Measurements from ENCODE around the gene SLC25A12. TPM values are rescaled to one million over a fixed set of nuclear protein-coding genes. Genes with fewer than 3 reads are reported as not detected.
"Not testable (repeated sequence)": the region's sequence is repeated elsewhere in the genome, so short reads cannot be mapped to it uniquely, and the experiment has no call there.

Gene SLC25A12
- total and polyA plus RNA-seq, 5 donors from 2014 or later = 11.3 to 19.9 (median 12.4) TPM

- no peak for ATAC-seq (ENCODE audit: low read depth in 2 of 2)
- H3K27me3 Mint-ChIP-seq = peaks cover 13% of the 10 kb centered on the region
- no peak for DNase-seq
- Histone ChIP-seq H3K36me3 (ENCODE audit: control insufficient read depth, insufficient read depth, low read length) (no peaks in the 10 kb centered on the region), H3K4me1 (ENCODE audit: control insufficient read depth, insufficient read depth, low read length, poor library complexity, severe bottlenecking) (no peaks in the 10 kb centered on the region), H3K9me3 (ENCODE audit: control insufficient read depth in 2 of 2, low read length in 2 of 2) (peaks cover 0 to 2% of the 10 kb centered on the region in 2 experiments), H3K27me3 (ENCODE audit: control insufficient read depth, insufficient read depth, low read length) (peaks cover 3% of the 10 kb centered on the region), H3K27ac (ENCODE audit: insufficient read depth, low read length, poor library complexity, severe bottlenecking) (no peak overlapping the region), H3K4me3 (ENCODE audit: low read depth, low read length) (no peak overlapping the region)
- no peaks in the 10 kb centered on the region for H3K36me3 Mint-ChIP-seq
- no peaks in the 10 kb centered on the region for H3K9me3 Mint-ChIP-seq
- no peaks in the 10 kb centered on the region for H3K4me1 Mint-ChIP-seq
- no peak overlapping the region for H3K27ac Mint-ChIP-seq
- H3K4me3 Mint-ChIP-seq = no peak overlapping the region
These were observed 8.9 kb upstream of the SLC25A12 start for GRCh38 chr2:171902840-171903420.

GRCh38 chr2:171899623-171900282 lies 5.7 kb upstream of the SLC25A12 start:
- H3K4me1 Mint-ChIP-seq = peaks cover 0 to 11% (median 2%) of the 10 kb centered on the region in 4 donors
- H3K27ac Mint-ChIP-seq; H3K36me3 ChIP-seq (ENCODE audit: control insufficient read depth, insufficient read depth, low read length); H3K9me3 Mint-ChIP-seq; H3K4me3 Mint-ChIP-seq; H3K9me3 ChIP-seq (ENCODE audit: control insufficient read depth in 2 of 2, low read length in 2 of 2); H3K4me3 ChIP-seq (ENCODE audit: low read depth, low read length); H3K27me3 ChIP-seq (ENCODE audit: control insufficient read depth, insufficient read depth, low read length); ATAC-seq (ENCODE audit: low read depth in 2 of 2); H3K27ac ChIP-seq (ENCODE audit: insufficient read depth, low read length, poor library complexity, severe bottlenecking); H3K36me3 Mint-ChIP-seq; H3K4me1 ChIP-seq (ENCODE audit: control insufficient read depth, insufficient read depth, low read length, poor library complexity, severe bottlenecking); DNase-seq: not testable (repeated sequence)
- H3K27me3 Mint-ChIP-seq = peaks cover 20% of the 10 kb centered on the region

- H3K27ac ChIP-seq (ENCODE audit: insufficient read depth, low read length, poor library complexity, severe bottlenecking) = no peak overlapping the region
- peaks cover 0 to 3% (median 0%) of the 10 kb centered on the region in 7 donors for H3K9me3 Mint-ChIP-seq
- H3K4me3 ChIP-seq (ENCODE audit: low read depth, low read length) = no peak overlapping the region
- DNase-seq (no peak), ATAC-seq (ENCODE audit: low read depth in 2 of 2) (no peak)
- peak overlapping the region in 3 of 4 donors; percentile 99 to 100 (median 99) for H3K4me3 Mint-ChIP-seq
- peaks cover 8% of the 10 kb centered on the region for H3K27me3 Mint-ChIP-seq
- H3K4me1 Mint-ChIP-seq = peaks cover 14 to 44% (median 25%) of the 10 kb centered on the region in 4 donors
- no peaks in the 10 kb centered on the region for H3K27me3 ChIP-seq (ENCODE audit: control insufficient read depth, insufficient read depth, low read length)
- H3K4me1 ChIP-seq (ENCODE audit: control insufficient read depth, insufficient read depth, low read length, poor library complexity, severe bottlenecking) = peaks cover 19% of the 10 kb centered on the region
- H3K36me3 Mint-ChIP-seq = peaks cover 13% of the 10 kb centered on the region
- no peaks in the 10 kb centered on the region for H3K36me3 ChIP-seq (ENCODE audit: control insufficient read depth, insufficient read depth, low read length)
- H3K9me3 ChIP-seq (ENCODE audit: control insufficient read depth in 2 of 2, low read length in 2 of 2) = peaks cover 0 to 2% of the 10 kb centered on the region in 2 experiments
- H3K27ac Mint-ChIP-seq = no peak overlapping the region
These were observed 1.7 kb upstream of the SLC25A12 start for GRCh38 chr2:171895786-171896185.

- Histone ChIP-seq H3K9me3 (ENCODE audit: control insufficient read depth in 2 of 2, low read length in 2 of 2) (peaks cover 0 to 2% of the 10 kb centered on the region in 2 experiments), H3K4me3 (ENCODE audit: low read depth, low read length) (peak overlapping the region; percentile 87), H3K4me1 (ENCODE audit: control insufficient read depth, insufficient read depth, low read length, poor library complexity, severe bottlenecking) (peaks cover 19% of the 10 kb centered on the region), H3K36me3 (ENCODE audit: control insufficient read depth, insufficient read depth, low read length) (no peaks in the 10 kb centered on the region), H3K27me3 (ENCODE audit: control insufficient read depth, insufficient read depth, low read length) (no peaks in the 10 kb centered on the region), H3K27ac (ENCODE audit: insufficient read depth, low read length, poor library complexity, severe bottlenecking) (peak overlapping the region; percentile 68)
- H3K4me1 Mint-ChIP-seq = peaks cover 20 to 52% (median 32%) of the 10 kb centered on the region in 4 donors
- peaks cover 8% of the 10 kb centered on the region for H3K27me3 Mint-ChIP-seq
- peaks cover 0 to 3% (median 0%) of the 10 kb centered on the region in 7 donors for H3K9me3 Mint-ChIP-seq
- ATAC-seq (ENCODE audit: low read depth in 2 of 2) (no peak), DNase-seq (no peak)
- H3K27ac Mint-ChIP-seq = peak overlapping the region; percentile 29 to 91 (median 89)
- H3K4me3 Mint-ChIP-seq = peak overlapping the region; percentile 99 to 100 (median 99)
- H3K36me3 Mint-ChIP-seq = peaks cover 17% of the 10 kb centered on the region
These were observed 536 bp upstream of the SLC25A12 start for GRCh38 chr2:171894612-171894947.

- H3K9me3 ChIP-seq (ENCODE audit: control insufficient read depth in 2 of 2, low read length in 2 of 2) = no peaks in the 10 kb centered on the region
- H3K36me3 ChIP-seq (ENCODE audit: control insufficient read depth, insufficient read depth, low read length) = no peaks in the 10 kb centered on the region
- no peak overlapping the region for H3K27ac ChIP-seq (ENCODE audit: insufficient read depth, low read length, poor library complexity, severe bottlenecking)
- Mint-ChIP-seq H3K27me3 (peaks cover 8% of the 10 kb centered on the region), H3K27ac (peak overlapping the region; percentile 78 to 93 (median 91)), H3K4me3 (peak overlapping the region; percentile 99 to 100 (median 99)), H3K4me1 (peaks cover 27 to 61% (median 39%) of the 10 kb centered on the region in 4 donors), H3K9me3 (peaks cover 0 to 3% (median 0%) of the 10 kb centered on the region in 7 donors), H3K36me3 (peaks cover 23% of the 10 kb centered on the region)
- no peak for ATAC-seq (ENCODE audit: low read depth in 2 of 2)
- peaks cover 19% of the 10 kb centered on the region for H3K4me1 ChIP-seq (ENCODE audit: control insufficient read depth, insufficient read depth, low read length, poor library complexity, severe bottlenecking)
- no peak for DNase-seq
- H3K27me3 ChIP-seq (ENCODE audit: control insufficient read depth, insufficient read depth, low read length) = no peaks in the 10 kb centered on the region
- peak overlapping the region; percentile 97 for H3K4me3 ChIP-seq (ENCODE audit: low read depth, low read length)
These were observed 734 bp downstream of the SLC25A12 start for GRCh38 chr2:171893196-171893823.

GRCh38 chr2:171889808-171890207 lies 4.2 kb downstream of the SLC25A12 start:
- H3K36me3 Mint-ChIP-seq = peaks cover 30% of the 10 kb centered on the region
- H3K27ac Mint-ChIP-seq = no peak overlapping the region
- DNase-seq (no peak), ATAC-seq (ENCODE audit: low read depth in 2 of 2) (no peak)
- no peak overlapping the region for H3K4me3 Mint-ChIP-seq
- peaks cover 19% of the 10 kb centered on the region for H3K4me1 ChIP-seq (ENCODE audit: control insufficient read depth, insufficient read depth, low read length, poor library complexity, severe bottlenecking)
- H3K9me3 ChIP-seq (ENCODE audit: control insufficient read depth in 2 of 2, low read length in 2 of 2) = no peaks in the 10 kb centered on the region
- no peak overlapping the region for H3K4me3 ChIP-seq (ENCODE audit: low read depth, low read length)
- no peaks in the 10 kb centered on the region for H3K9me3 Mint-ChIP-seq
- H3K27ac ChIP-seq (ENCODE audit: insufficient read depth, low read length, poor library complexity, severe bottlenecking) = no peak overlapping the region
- H3K27me3 ChIP-seq (ENCODE audit: control insufficient read depth, insufficient read depth, low read length) = no peaks in the 10 kb centered on the region
- no peaks in the 10 kb centered on the region for H3K27me3 Mint-ChIP-seq
- no peaks in the 10 kb centered on the region for H3K36me3 ChIP-seq (ENCODE audit: control insufficient read depth, insufficient read depth, low read length)
- H3K4me1 Mint-ChIP-seq = peaks cover 33 to 60% (median 51%) of the 10 kb centered on the region in 4 donors

- H3K4me1 Mint-ChIP-seq = peaks cover 33 to 55% (median 46%) of the 10 kb centered on the region in 4 donors
These were observed 4.7 kb downstream of the SLC25A12 start for GRCh38 chr2:171889333-171889732.

More at GRCh38 chr2:171889333-171889732, 4.7 kb downstream of the SLC25A12 start:
- H3K4me1 ChIP-seq (ENCODE audit: control insufficient read depth, insufficient read depth, low read length, poor library complexity, severe bottlenecking) = peaks cover 16% of the 10 kb centered on the region
- H3K9me3 ChIP-seq (ENCODE audit: control insufficient read depth in 2 of 2, low read length in 2 of 2) = no peaks in the 10 kb centered on the region
- no peak for DNase-seq
- no peak overlapping the region for H3K27ac ChIP-seq (ENCODE audit: insufficient read depth, low read length, poor library complexity, severe bottlenecking)
- ATAC-seq (ENCODE audit: low read depth in 2 of 2) = no peak
- H3K4me3 ChIP-seq (ENCODE audit: low read depth, low read length) = no peak overlapping the region
- H3K27ac Mint-ChIP-seq = peak overlapping the region in 1 of 3 donors; percentile 6
- no peaks in the 10 kb centered on the region for H3K36me3 ChIP-seq (ENCODE audit: control insufficient read depth, insufficient read depth, low read length)
- H3K9me3 Mint-ChIP-seq = no peaks in the 10 kb centered on the region
- H3K4me3 Mint-ChIP-seq = peak overlapping the region in 1 of 4 donors; percentile 4
- no peaks in the 10 kb centered on the region for H3K27me3 ChIP-seq (ENCODE audit: control insufficient read depth, insufficient read depth, low read length)
- peaks cover 30% of the 10 kb centered on the region for H3K36me3 Mint-ChIP-seq
- H3K27me3 Mint-ChIP-seq = no peaks in the 10 kb centered on the region

Measured in CD4-positive, CD25-positive, alpha-beta regulatory T cell (primary cell).